Measurements from ENCODE around the gene ATE1. TPM values are rescaled to one million over a fixed set of nuclear protein-coding genes. Genes with fewer than 3 reads are reported as not detected.

Gene ATE1
- total and polyA plus RNA-seq, 2 donors (not counting 3 experiments of a cell fraction or from before 2014, with no cell fraction given) = 8.7 to 27.1 TPM

- no peaks in the 10 kb centered on the region for H3K9me3 ChIP-seq (replicated peaks; ENCODE audit: control insufficient read depth, insufficient read depth, low read length)
- no peak overlapping the region for H3K4me3 ChIP-seq (replicated peaks in 1 of 3; ENCODE audit: insufficient read depth in 1 of 3, low read depth in 1 of 3, low read length in 3 of 3)
- H3K27me3 ChIP-seq (ENCODE audit: control insufficient read depth in 2 of 2, insufficient read depth in 2 of 2, low read length in 2 of 2) = no peaks in the 10 kb centered on the region
- H2AFZ ChIP-seq (ENCODE audit: low read depth, low read length) = no peak overlapping the region
- ChIA-PET POLR2A (no interaction called here), CTCF (interaction anchor here (1.2 kb wide), 1 partner anchor 27 kb away, joined by 3 read pairs; no protein-coding TSS in a partner anchor)
- peaks cover 0 to 2% of the 10 kb centered on the region in 2 experiments for H3K36me3 ChIP-seq (ENCODE audit: control insufficient read depth in 2 of 2, extremely low read depth in 1 of 2, insufficient read depth in 2 of 2, low read length in 2 of 2)
- H3K27ac ChIP-seq (ENCODE audit: insufficient read depth, low read depth, low read length) = no peak overlapping the region
- H3K4me1 ChIP-seq (ENCODE audit: control insufficient read depth, extremely low read depth, insufficient read depth, low read length) = no peaks in the 10 kb centered on the region
- no peaks in the 10 kb centered on the region for H3K79me2 ChIP-seq (ENCODE audit: control insufficient read depth, insufficient read depth, low read length)
- H4K20me1 ChIP-seq (replicated peaks; ENCODE audit: control insufficient read depth, extremely low read depth, insufficient read depth, low read length) = no peaks in the 10 kb centered on the region
- dilution Hi-C loops (cut with MboI; ENCODE audit: extremely low pct_ligation_motif_present, low sequenced_read_pairs) (no loop called here), intact Hi-C loops (cut with micrococcal nuclease) (no loop called here)
- BruUV-seq (replicated peaks) = no TSS peak
- no peak overlapping the region for H3K9ac ChIP-seq (replicated peaks; ENCODE audit: extremely low read depth, insufficient read depth, low read length)
- DNase-seq (ENCODE audit: low read depth, low spot score) (no peak), FAIRE-seq (no peak)
- H3K9me1 ChIP-seq (replicated peaks; ENCODE audit: control insufficient read depth, extremely low read depth, insufficient read depth, low read length) = no peaks in the 10 kb centered on the region
- H3K4me2 ChIP-seq (ENCODE audit: insufficient read depth, low read length) = no peak overlapping the region
- no peak for TF ChIP-seq EZH2 (IDR thresholded peaks at IDR 0.05; ENCODE audit: borderline replicate concordance, low read depth, low read length, severe bottlenecking)
- no peak for TF ChIP-seq JUN (IDR thresholded peaks at IDR 0.05; ENCODE audit: borderline replicate concordance, insufficient read depth, insufficient read length, low read depth)
These were observed 73.9 kb downstream of the ATE1 start for GRCh38 chr10:121853950-121854349.

- CTCF ChIA-PET = interaction anchor here (1.6 kb wide), 1 partner anchor 9 kb away, joined by 3 read pairs; no protein-coding TSS in a partner anchor
- H3K4me3 ChIP-seq (replicated peaks in 1 of 3; ENCODE audit: insufficient read depth in 1 of 3, low read depth in 1 of 3, low read length in 3 of 3) = no peak overlapping the region
- DNase-seq (ENCODE audit: low read depth, low spot score) (no peak), FAIRE-seq (no peak)
- POLR2A ChIA-PET = no interaction called here
- TF ChIP-seq POLR2AphosphoS5 (IDR thresholded peaks at IDR 0.05; ENCODE audit: insufficient read depth, low read depth, low read length) (no peak), GATA2 (IDR thresholded peaks at IDR 0.05; ENCODE audit: insufficient read depth, insufficient read length, low read depth, low read length) (no peak), MAX (IDR thresholded peaks at IDR 0.05; ENCODE audit: insufficient read depth, insufficient read length) (no peak), CTCF (IDR thresholded peaks at IDR 0.05; ENCODE audit: extremely low read depth in 1 of 2, insufficient read depth in 1 of 2, low read depth in 1 of 2, low read length in 2 of 2) (no peak), MYC (IDR thresholded peaks at IDR 0.05; ENCODE audit: low read depth, low read length) (no peak), FOS (IDR thresholded peaks at IDR 0.05; ENCODE audit: borderline replicate concordance, insufficient read depth, low read length) (no peak), POLR2A (IDR thresholded peaks at IDR 0.05; ENCODE audit: low read depth, low read length) (no peak), EZH2 (IDR thresholded peaks at IDR 0.05; ENCODE audit: borderline replicate concordance, low read depth, low read length, severe bottlenecking) (no peak), JUN (IDR thresholded peaks at IDR 0.05; ENCODE audit: borderline replicate concordance, insufficient read depth, insufficient read length, low read depth) (no peak)
- no peak overlapping the region for H3K4me2 ChIP-seq (ENCODE audit: insufficient read depth, low read length)
- no peaks in the 10 kb centered on the region for H3K4me1 ChIP-seq (ENCODE audit: control insufficient read depth, extremely low read depth, insufficient read depth, low read length)
- H3K9me3 ChIP-seq (replicated peaks; ENCODE audit: control insufficient read depth, insufficient read depth, low read length) = no peaks in the 10 kb centered on the region
- intact Hi-C loops (cut with micrococcal nuclease) (no loop called here), dilution Hi-C loops (cut with MboI; ENCODE audit: extremely low pct_ligation_motif_present, low sequenced_read_pairs) (no loop called here)
- no peaks in the 10 kb centered on the region for H4K20me1 ChIP-seq (replicated peaks; ENCODE audit: control insufficient read depth, extremely low read depth, insufficient read depth, low read length)
- H3K27ac ChIP-seq (ENCODE audit: insufficient read depth, low read depth, low read length) = no peak overlapping the region
- H3K27me3 ChIP-seq (ENCODE audit: control insufficient read depth in 2 of 2, insufficient read depth in 2 of 2, low read length in 2 of 2) = no peaks in the 10 kb centered on the region
- H3K79me2 ChIP-seq (ENCODE audit: control insufficient read depth, insufficient read depth, low read length) = no peaks in the 10 kb centered on the region
- H3K9ac ChIP-seq (replicated peaks; ENCODE audit: extremely low read depth, insufficient read depth, low read length) = no peak overlapping the region
- no peak overlapping the region for H2AFZ ChIP-seq (ENCODE audit: low read depth, low read length)
- no peaks in the 10 kb centered on the region for H3K9me1 ChIP-seq (replicated peaks; ENCODE audit: control insufficient read depth, extremely low read depth, insufficient read depth, low read length)
- peaks cover 0 to 2% of the 10 kb centered on the region in 2 experiments for H3K36me3 ChIP-seq (ENCODE audit: control insufficient read depth in 2 of 2, extremely low read depth in 1 of 2, insufficient read depth in 2 of 2, low read length in 2 of 2)
- BruUV-seq (replicated peaks) = no TSS peak
These were observed 76.0 kb downstream of the ATE1 start for GRCh38 chr10:121851786-121852185.
